HepG2 (cell line): ENCODE measurements around the gene PMFBP1. TPM values are rescaled to one million over a fixed set of nuclear protein-coding genes. Genes with fewer than 3 reads are reported as not detected.
A peak's percentile ranks its signal among the peaks of the same experiment; 100 is the strongest.

Source experiments
- AGO1 ChIP-seq: fragments of 200-400 bp; formaldehyde crosslinking; IDR thresholded peaks from 2 replicates; pipeline ENCODE4 v1.6.1; 2017; ENCODE audit warnings: mild to moderate bottlenecking, low read depth, low read length, moderate library complexity; ENCODE audit not compliant: poor library complexity, severe bottlenecking
- FOSL2 ChIP-seq: sonication (generic); formaldehyde crosslinking; IDR thresholded peaks from 2 replicates; pipeline ENCODE4 v1.4.0; 2020; ENCODE audit warnings: missing genetic modification reagents
- HNF4G ChIP-seq, 2 experiments: sonication (generic) in 1 of 2; formaldehyde crosslinking in 1 of 2; IDR thresholded peaks; 2 replicates each; pipeline versions ENCODE4 v1.4.0 to v1.6.1; 2011 to 2020; ENCODE audit warnings: borderline replicate concordance in 2 of 2, low read depth in 2 of 2, mild to moderate bottlenecking in 2 of 2, low read length in 1 of 2, missing genetic modification reagents in 1 of 2, moderate library complexity in 1 of 2
- KDM1A ChIP-seq: IDR thresholded peaks from 2 replicates; pipeline ENCODE4 v1.6.1; 2016; ENCODE audit warnings: missing compliant biosample characterization
- KDM4B ChIP-seq: sonication (generic); formaldehyde crosslinking; IDR thresholded peaks from 2 replicates; pipeline ENCODE4 v1.4.0; 2020; ENCODE audit warnings: missing genetic modification reagents
- NR2F6 ChIP-seq, 2 experiments: IDR thresholded peaks; 2 replicates each; pipeline ENCODE4 v1.6.1; 2016; ENCODE audit warnings: antibody characterized with exemption in 1 of 2, mild to moderate bottlenecking in 1 of 2
- PTBP1 ChIP-seq: fragments of 200-400 bp; formaldehyde crosslinking; IDR thresholded peaks from 2 replicates; pipeline ENCODE4 v1.6.1; 2018; ENCODE audit warnings: low read length, low read depth; ENCODE audit not compliant: poor library complexity, severe bottlenecking
- SRF ChIP-seq: IDR thresholded peaks from 2 replicates; pipeline ENCODE4 v1.6.1; 2011; ENCODE audit warnings: mild to moderate bottlenecking, low read depth, low read length, moderate library complexity
- ZMYM3 ChIP-seq: sonication (generic); formaldehyde crosslinking; IDR thresholded peaks from 2 replicates; pipeline ENCODE4 v1.5.1; 2020; ENCODE audit warnings: mild to moderate bottlenecking, missing genetic modification reagents
- ZNF121 ChIP-seq: sonication (generic); formaldehyde crosslinking; IDR thresholded peaks from 2 replicates; pipeline ENCODE4 v1.5.0; 2020; ENCODE audit warnings: mild to moderate bottlenecking, missing genetic modification reagents
- polyA plus RNA-seq, 8 experiments: library from polyadenylated mRNA; depleted of rRNA in 3 of 8; stranded (reverse) in 7 of 8; unstranded in 1 of 8; fragments of >200 nt; fragmentation: Illumina TruSeq in 4 of 8; extraction: Trizol in 4 of 8; gene quantifications; 2 replicates each; pipeline versions ENCODE4 v1.2.1 to v1.2.3, GENCODE V29; 2011 to 2016; ENCODE audit warnings: low read depth in 4 of 8, missing spikeins in 1 of 8, mixed read lengths in 1 of 8; ENCODE audit not compliant: insufficient read depth in 1 of 8
- total RNA-seq, 5 experiments: library from RNA; depleted of rRNA; stranded (reverse); fragments of >200 nt; fragmentation: Illumina TruSeq; extraction: Trizol; gene quantifications; 2 replicates each; pipeline ENCODE4 v1.2.3, GENCODE V29; 2016; ENCODE audit warnings: low read depth in 1 of 5
- TF ChIP-seq, protein P1 (sequence below): sonication (generic); formaldehyde crosslinking; IDR thresholded peaks from 2 replicates; pipeline ENCODE4 v1.4.0; 2020; ENCODE audit warnings: low read depth, missing genetic modification reagents

Gene PMFBP1
- total and polyA plus RNA-seq, 2 of the 13 experiments (the other 11 are each of a cell fraction or from before 2014, with no cell fraction given) = 1.9 to 3.8 TPM

DNA sequence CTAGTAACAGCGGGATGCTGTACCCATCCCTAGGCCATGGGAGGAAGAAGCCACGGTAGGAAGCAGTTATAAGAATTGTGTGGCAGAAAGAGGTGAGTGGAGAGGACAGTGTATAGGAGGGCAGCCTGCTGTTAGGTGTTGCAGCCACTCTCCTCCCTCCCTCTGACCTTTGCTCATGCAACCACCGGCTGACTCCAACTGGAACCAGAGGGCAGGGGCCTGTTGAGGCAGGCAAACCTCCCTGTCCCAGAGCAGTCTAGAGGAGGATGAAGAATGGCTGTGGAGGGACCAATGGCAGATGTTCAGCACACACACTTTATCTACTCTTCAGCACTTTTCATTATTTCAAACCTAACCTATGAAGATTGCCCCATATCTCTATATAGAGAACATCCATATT, 80.7 kb downstream of the PMFBP1 start (continued):
- TF ChIP-seq ZMYM3 (CRISPR knock-in tag) = peak; percentile 89
- TF ChIP-seq, protein P1, sequence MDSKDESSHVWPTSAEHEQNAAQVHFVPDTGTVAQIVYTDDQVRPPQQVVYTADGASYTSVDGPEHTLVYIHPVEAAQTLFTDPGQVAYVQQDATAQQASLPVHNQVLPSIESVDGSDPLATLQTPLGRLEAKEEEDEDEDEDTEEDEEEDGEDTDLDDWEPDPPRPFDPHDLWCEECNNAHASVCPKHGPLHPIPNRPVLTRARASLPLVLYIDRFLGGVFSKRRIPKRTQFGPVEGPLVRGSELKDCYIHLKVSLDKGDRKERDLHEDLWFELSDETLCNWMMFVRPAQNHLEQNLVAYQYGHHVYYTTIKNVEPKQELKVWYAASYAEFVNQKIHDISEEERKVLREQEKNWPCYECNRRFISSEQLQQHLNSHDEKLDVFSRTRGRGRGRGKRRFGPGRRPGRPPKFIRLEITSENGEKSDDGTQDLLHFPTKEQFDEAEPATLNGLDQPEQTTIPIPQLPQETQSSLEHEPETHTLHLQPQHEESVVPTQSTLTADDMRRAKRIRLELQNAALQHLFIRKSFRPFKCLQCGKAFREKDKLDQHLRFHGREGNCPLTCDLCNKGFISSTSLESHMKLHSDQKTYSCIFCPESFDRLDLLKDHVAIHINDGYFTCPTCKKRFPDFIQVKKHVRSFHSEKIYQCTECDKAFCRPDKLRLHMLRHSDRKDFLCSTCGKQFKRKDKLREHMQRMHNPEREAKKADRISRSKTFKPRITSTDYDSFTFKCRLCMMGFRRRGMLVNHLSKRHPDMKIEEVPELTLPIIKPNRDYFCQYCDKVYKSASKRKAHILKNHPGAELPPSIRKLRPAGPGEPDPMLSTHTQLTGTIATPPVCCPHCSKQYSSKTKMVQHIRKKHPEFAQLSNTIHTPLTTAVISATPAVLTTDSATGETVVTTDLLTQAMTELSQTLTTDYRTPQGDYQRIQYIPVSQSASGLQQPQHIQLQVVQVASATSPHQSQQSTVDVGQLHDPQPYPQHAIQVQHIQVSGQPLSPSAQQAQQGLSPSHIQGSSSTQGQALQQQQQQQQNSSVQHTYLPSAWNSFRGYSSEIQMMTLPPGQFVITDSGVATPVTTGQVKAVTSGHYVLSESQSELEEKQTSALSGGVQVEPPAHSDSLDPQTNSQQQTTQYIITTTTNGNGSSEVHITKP (CRISPR knock-in tag) = no peak
- no peak for TF ChIP-seq PTBP1
- 0 out of 2 replicates have a peak, but pooled peaks have one; percentile 22 for TF ChIP-seq ZNF121 (CRISPR knock-in tag)
- TF ChIP-seq FOSL2 (CRISPR knock-in tag) = 0 out of 2 replicates have a peak, but pooled peaks have one; percentile 16
- peak; percentile 18; the same call in 1 of the 2 replicates for TF ChIP-seq NR2F6 (IDR thresholded peaks at IDR 0.05)
- TF ChIP-seq NR2F6 (CRISPR knock-in tag; IDR thresholded peaks at IDR 0.05) = no peak
- TF ChIP-seq KDM4B = no peak
- TF ChIP-seq SRF = no peak
- no peak for TF ChIP-seq AGO1
- peak; percentile 78; the same call in 1 of the 2 replicates for TF ChIP-seq HNF4G (IDR thresholded peaks at IDR 0.05; ENCODE audit: borderline replicate concordance, low read depth, low read length)
- no peak for TF ChIP-seq HNF4G (CRISPR knock-in tag; IDR thresholded peaks at IDR 0.05; ENCODE audit: borderline replicate concordance, low read depth)
- TF ChIP-seq KDM1A (CRISPR knock-in tag) = 0 out of 2 replicates have a peak, but pooled peaks have one; percentile 42
